GM06990 (cell line): ENCODE measurements around the gene PLPP1.

Experiments used
- DNase-seq: peaks from one replicate; pipeline ENCODE4 v3.0.0-alpha.2; 2011; ENCODE audit not compliant: insufficient read length; ENCODE audit errors: extremely low read depth
- H3K27me3 ChIP-seq: replicated peaks from 2 replicates; pipeline ENCODE4 v1.6.0; 2011; ENCODE audit warnings: low read length; ENCODE audit not compliant: control insufficient read depth, insufficient read depth
- H3K36me3 ChIP-seq: 2 replicates; pipeline ENCODE4 v1.5.1; 2011; ENCODE audit warnings: low read length; ENCODE audit not compliant: control insufficient read depth, insufficient read depth
- H3K4me3 ChIP-seq: replicated peaks from 2 replicates; pipeline ENCODE4 v1.5.1; 2011; ENCODE audit warnings: low read depth, mild to moderate bottlenecking, control low read depth, low read length
- CTCF ChIP-seq: IDR thresholded peaks from 2 replicates; pipeline ENCODE4 v1.5.1; 2011; ENCODE audit warnings: low read length, control low read depth, mild to moderate bottlenecking, inconsistent platforms; ENCODE audit not compliant: insufficient read depth, poor library complexity, severe bottlenecking

The PLPP1 gene

GRCh38 chr5:55467862-55468551, 66.8 kb downstream of the PLPP1 start:
- H3K27me3 ChIP-seq: no peaks in the 10 kb centered on the region
- no peaks in the 10 kb centered on the region for H3K36me3 ChIP-seq
- no peak for DNase-seq
- no peak for TF ChIP-seq CTCF
- H3K4me3 ChIP-seq: no peak overlapping the region

- H3K4me3 ChIP-seq: no peak overlapping the region
- DNase-seq: no peak
- H3K27me3 ChIP-seq: no peaks in the 10 kb centered on the region
- no peak for TF ChIP-seq CTCF
- H3K36me3 ChIP-seq: no peaks in the 10 kb centered on the region
Measured at GRCh38 chr5:55463613-55464012, 71.2 kb downstream of the PLPP1 start.

- no peaks in the 10 kb centered on the region for H3K27me3 ChIP-seq
- no peak for TF ChIP-seq CTCF
- H3K4me3 ChIP-seq: no peak overlapping the region
- no peaks in the 10 kb centered on the region for H3K36me3 ChIP-seq
- DNase-seq: no peak
Measured at GRCh38 chr5:55459572-55459971, 75.2 kb downstream of the PLPP1 start.

- no peak for DNase-seq
- Histone ChIP-seq H3K36me3 (no peaks in the 10 kb centered on the region), H3K27me3 (no peaks in the 10 kb centered on the region), H3K4me3 (no peak overlapping the region)
- no peak for TF ChIP-seq CTCF
Measured at GRCh38 chr5:55456216-55456895, 78.4 kb downstream of the PLPP1 start.

GRCh38 chr5:55454282-55454681, 80.5 kb downstream of the PLPP1 start:
- no peak for DNase-seq
- no peaks in the 10 kb centered on the region for H3K27me3 ChIP-seq
- TF ChIP-seq CTCF: no peak
- H3K4me3 ChIP-seq: no peak overlapping the region
- H3K36me3 ChIP-seq: no peaks in the 10 kb centered on the region

- DNase-seq: no peak
- no peaks in the 10 kb centered on the region for H3K27me3 ChIP-seq
- no peaks in the 10 kb centered on the region for H3K36me3 ChIP-seq
- no peak for TF ChIP-seq CTCF
- no peak overlapping the region for H3K4me3 ChIP-seq
Measured at GRCh38 chr5:55453211-55453610, 81.6 kb downstream of the PLPP1 start.
